GM19468 (cell line): ENCODE results near the gene ABHD8.
"Not testable (repeated sequence)": the region's sequence is repeated elsewhere in the genome, so short reads cannot be mapped to it uniquely, and the experiment has no call there.

Source experiments
- ATAC-seq: cut with Tn5 transposase; IDR thresholded peaks from one replicate; pipeline ENCODE4 v1.9.1; 2021; ENCODE audit warnings: mild to moderate bottlenecking, moderate library complexity, moderate number of reproducible peaks; ENCODE audit not compliant: unreplicated experiment; ENCODE audit errors: extremely low read depth

ABHD8 gene

DNA sequence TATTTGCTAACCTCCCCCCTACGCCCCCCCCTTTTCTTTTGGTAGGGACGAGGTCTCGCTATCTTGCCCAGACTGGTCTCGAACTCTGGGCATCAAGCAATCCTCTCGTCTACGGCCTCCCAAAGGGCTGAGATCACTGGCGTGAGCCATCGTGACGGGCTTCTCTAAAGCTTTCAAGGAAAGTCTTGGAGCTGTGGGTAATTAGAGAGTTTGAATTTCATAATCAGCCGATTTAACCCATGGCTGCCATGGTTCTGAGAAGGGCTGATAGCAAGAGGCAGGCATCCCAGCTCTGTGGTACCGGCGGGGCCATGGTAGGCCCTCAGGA, 679 bp upstream of the ABHD8 start:
- ATAC-seq, result no peak

GRCh38 chr19:17302391-17303166, 646 bp downstream of the ABHD8 start:
- ATAC-seq, result no peak

DNA sequence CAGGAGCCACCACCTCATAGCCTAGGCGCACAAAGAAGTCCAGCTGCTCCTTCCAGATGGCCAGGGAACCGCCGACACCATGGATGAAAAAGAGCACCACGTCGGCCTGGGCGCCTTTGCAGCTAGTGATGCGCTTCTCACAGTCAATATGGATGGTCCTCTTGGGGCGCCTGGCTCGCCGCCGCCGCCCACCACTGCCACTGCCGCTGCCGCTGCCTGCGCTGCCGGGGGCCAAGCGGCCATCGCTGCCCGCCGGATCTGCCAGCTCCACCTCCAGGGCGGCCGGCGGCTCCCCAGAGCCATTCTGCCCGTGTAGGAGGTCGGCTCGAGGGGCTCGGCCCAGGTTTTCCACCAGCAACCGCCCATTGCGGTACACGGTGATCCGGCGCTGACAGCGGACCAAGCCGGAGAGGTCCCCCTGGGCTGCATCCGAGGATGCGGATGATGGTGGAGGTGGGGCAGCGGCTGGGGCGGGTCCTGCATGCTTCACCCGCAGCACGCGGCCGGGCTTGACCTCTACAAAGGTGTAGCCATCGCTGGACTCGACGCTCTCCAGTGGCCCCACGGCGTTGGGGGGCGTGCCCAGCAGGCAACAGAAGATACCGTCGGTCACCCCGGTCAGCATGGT, 2.1 kb downstream of the ABHD8 start:
- no peak for ATAC-seq

DNA sequence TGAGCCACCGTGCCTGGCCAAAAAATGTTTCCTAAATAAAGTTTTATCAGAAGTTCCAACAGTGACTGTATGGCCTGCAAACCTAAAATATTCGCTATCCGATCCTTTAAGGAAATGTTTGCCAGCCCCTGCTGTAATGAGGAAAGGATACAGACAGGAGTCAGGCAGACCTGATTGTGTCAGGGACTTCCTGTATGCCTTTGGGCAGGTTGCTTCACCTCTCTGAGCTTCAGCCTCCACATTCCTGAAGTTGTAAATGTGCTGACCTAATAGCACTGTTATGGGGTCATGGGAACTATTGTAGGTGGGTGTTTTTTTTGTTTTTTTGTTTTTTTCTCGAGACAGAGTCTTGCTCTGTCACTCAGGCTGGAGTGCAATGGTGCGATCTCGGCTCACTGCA, 6.2 kb downstream of the ABHD8 start:
- no peak for ATAC-seq

DNA sequence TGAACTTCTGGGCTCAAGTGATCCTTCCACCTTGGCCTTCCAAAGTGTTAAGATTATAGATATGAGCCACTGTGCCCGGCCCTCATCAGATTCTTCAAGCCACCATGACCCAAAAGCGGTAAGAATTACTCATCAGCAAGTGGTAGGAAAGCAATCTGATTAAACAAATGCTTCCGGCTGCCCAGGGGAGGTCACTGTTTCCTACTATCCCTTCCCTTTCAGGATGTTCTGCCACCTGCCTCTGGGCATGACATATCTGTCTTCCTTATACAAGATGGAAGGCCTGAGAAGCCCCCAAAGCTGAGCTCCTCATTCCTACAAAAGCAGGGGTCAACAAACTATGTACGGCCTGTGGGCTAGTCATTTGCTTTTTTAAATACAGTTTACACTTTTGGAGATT, 7.0 kb downstream of the ABHD8 start:
- ATAC-seq, result no peak

- not testable (repeated sequence) for ATAC-seq
Measured at GRCh38 chr19:17295551-17295950, 7.7 kb downstream of the ABHD8 start.

- no peak for ATAC-seq
Measured at GRCh38 chr19:17294051-17294891, 9.0 kb downstream of the ABHD8 start.

DNA sequence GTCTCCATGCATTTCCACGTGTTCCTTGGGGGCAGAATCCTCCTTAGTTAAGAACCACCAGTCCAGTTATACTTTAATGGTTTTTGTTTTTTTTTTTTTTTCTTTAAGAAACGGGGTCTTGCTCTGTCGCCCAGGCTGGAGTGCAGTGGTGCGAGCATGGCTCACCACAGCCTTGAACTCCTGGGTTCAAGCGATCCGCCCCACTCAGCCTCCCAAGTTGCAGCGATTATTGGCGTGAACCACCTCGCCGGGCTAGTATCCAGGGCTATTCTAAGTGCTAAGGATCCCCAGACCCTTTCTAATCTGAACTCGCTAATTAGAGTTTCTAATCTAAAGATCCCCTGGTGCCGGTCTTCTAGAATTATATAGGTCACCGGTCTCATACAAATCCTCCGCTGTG, 9.6 kb downstream of the ABHD8 start:
- ATAC-seq, result no peak

GRCh38 chr19:17292301-17293074, 10.7 kb downstream of the ABHD8 start:
- no peak for ATAC-seq

DNA sequence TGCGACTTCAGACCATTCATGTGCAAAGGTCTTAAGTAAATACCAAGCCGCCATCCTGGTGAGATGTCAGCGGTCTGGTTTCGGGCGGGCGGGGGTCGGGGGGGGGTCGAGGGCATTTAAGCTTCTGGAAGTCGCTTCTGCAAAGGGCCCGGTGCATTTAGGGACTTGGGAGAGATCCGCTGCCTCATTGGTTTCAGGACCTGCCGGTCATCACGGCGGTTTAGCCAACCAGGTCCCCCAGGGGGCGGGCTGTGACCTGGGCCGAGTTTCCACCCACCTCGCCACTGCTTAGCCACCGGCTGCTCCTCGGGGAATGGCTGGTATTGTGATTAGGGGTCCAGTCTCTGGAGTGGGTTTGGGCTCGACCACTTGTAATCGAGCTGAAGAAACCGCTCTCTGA, 13.7 kb downstream of the ABHD8 start:
- no peak for ATAC-seq

DNA sequence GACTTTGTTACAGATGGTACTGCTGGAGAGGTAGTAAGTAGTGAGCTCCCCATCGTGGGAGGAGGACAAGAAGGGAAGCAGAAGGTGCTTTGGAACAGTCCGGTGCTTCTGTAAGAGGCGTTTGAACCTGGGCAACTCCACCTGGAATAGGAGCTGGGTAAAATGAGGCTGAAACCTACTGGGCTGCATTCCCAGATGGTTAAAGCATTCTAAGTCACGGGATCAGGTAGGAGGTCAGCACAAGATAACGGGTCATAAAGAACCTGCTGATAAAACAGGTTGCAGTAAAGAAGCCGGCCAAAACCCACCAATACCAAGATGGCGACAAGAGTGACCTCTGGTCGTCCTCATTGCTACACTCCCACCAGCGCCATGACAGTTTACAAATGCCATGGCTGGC, 16.5 kb downstream of the ABHD8 start:
- ATAC-seq, result no peak

GRCh38 chr19:17286263-17286662, 17.0 kb downstream of the ABHD8 start:
- no peak for ATAC-seq

GRCh38 chr19:17285415-17286135, 17.6 kb downstream of the ABHD8 start:
- ATAC-seq, result no peak

DNA sequence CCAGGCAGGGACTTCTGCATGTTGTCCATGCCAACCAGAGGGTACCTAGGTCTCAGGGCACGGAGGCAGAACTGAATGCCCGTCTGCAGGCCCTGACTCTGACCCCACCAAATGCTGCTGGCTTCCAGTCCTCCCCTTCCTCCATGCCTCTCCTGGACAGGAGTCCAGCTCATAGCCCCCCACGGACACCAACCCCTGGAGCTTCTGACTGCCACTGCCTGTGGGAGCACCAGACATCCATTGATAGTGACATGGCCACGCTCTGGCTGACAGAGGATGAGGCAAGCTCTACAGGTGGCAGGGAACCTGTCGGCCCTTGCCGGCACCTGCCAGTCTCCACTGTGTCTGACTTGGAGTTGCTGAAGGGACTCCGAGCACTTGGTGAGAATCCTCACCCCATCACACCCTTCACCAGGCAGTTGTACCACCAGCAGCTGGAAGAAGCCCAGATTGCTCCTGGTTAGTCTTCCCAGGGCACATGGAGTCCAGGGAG, 19.7 kb downstream of the ABHD8 start:
- ATAC-seq, result no peak

GRCh38 chr19:17282488-17283125, 20.6 kb downstream of the ABHD8 start:
- no peak for ATAC-seq

DNA sequence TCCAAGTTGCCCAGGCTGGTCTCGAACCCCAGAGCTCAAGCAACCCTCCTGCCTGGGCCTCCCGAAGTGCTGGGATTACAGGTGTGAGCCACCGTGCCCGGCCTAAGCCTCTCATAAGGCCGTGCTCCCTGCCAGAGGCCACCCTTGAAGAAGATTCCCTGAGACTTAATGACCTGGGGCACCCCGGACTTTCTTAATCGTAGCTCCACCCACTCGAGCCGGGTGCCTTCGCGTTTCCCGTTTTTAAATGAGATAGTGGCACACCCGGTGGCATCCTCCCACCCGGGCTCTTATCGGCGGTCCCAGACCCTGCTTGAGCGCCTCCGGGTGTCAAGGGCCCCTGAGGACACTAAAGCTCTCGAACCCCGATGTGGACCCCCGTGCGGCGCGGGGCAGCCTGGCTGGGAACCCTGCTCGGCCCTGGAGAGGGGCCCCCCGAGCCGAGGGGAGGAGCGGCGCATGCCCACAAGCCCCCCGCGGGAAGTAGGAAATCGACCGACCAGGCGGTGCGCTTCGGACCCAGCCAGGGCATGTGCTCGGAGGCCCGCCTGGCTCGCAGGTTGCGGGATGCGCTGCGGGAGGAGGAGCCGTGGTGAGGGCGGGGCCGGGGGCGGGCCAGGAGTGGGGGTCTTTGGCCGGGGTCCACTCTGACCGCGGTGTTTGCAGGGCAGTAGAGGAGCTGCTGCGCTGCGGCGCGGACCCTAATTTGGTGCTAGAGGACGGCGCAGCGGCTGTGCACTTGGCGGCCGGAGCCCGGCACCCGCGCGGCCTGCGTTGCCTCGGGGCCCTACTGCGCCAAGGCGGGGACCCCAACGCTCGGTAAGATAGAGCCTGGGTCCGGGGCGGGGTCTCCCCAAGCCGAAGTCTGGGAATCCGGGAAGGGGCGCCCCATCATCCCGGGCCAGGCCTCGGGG, 21.6 kb downstream of the ABHD8 start, which contains the start of gene ANKLE1:
Gene ANKLE1 (plus strand): TSS at position 511 of the 914 bp plus-strand sequence. CDS start 20 bp downstream, at position 531.
- no peak for ATAC-seq

DNA sequence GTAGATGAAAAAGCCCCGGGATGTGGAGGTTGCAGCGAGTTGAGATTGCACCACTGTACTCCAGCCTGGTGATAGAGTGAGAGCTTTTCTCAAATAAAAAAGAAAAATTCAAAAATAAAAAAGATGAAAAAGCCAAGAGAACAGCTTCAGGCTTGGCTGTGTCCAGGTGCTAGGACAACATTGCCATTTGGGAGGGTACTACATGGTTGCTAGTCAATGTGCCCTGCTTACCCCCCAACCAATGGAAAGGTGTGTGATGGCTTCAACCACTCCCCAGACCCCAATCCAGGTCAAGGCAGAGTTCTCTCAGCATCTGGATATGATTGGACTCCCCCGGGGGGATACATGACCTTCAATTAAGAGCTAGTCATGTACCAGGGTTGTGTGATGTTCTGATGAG, 23.8 kb downstream of the ABHD8 start:
- ATAC-seq, result no peak
